ENCODE results near the gene HDAC9.

GRCh38 chr7:18700147-18700546 lies 204.6 kb downstream of the HDAC9 start:
- TF ChIP-seq, protein P1, sequence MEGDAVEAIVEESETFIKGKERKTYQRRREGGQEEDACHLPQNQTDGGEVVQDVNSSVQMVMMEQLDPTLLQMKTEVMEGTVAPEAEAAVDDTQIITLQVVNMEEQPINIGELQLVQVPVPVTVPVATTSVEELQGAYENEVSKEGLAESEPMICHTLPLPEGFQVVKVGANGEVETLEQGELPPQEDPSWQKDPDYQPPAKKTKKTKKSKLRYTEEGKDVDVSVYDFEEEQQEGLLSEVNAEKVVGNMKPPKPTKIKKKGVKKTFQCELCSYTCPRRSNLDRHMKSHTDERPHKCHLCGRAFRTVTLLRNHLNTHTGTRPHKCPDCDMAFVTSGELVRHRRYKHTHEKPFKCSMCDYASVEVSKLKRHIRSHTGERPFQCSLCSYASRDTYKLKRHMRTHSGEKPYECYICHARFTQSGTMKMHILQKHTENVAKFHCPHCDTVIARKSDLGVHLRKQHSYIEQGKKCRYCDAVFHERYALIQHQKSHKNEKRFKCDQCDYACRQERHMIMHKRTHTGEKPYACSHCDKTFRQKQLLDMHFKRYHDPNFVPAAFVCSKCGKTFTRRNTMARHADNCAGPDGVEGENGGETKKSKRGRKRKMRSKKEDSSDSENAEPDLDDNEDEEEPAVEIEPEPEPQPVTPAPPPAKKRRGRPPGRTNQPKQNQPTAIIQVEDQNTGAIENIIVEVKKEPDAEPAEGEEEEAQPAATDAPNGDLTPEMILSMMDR (IDR thresholded peaks at IDR 0.05): no peak
- TF ChIP-seq POLR2A (IDR thresholded peaks at IDR 0.05): no peak
